COLO668 (cell line): ENCODE measurements around the gene MCC.

ENCODE experiments used
- DNase-seq: peaks from one replicate; lab custom pipeline; 2025; ENCODE audit not compliant: unreplicated experiment; lab: John Stamatoyannopoulos, UW

MCC gene

GRCh38 chr5:113062869-113063508, 425.3 kb downstream of the MCC start:
- no peak for DNase-seq

DNA sequence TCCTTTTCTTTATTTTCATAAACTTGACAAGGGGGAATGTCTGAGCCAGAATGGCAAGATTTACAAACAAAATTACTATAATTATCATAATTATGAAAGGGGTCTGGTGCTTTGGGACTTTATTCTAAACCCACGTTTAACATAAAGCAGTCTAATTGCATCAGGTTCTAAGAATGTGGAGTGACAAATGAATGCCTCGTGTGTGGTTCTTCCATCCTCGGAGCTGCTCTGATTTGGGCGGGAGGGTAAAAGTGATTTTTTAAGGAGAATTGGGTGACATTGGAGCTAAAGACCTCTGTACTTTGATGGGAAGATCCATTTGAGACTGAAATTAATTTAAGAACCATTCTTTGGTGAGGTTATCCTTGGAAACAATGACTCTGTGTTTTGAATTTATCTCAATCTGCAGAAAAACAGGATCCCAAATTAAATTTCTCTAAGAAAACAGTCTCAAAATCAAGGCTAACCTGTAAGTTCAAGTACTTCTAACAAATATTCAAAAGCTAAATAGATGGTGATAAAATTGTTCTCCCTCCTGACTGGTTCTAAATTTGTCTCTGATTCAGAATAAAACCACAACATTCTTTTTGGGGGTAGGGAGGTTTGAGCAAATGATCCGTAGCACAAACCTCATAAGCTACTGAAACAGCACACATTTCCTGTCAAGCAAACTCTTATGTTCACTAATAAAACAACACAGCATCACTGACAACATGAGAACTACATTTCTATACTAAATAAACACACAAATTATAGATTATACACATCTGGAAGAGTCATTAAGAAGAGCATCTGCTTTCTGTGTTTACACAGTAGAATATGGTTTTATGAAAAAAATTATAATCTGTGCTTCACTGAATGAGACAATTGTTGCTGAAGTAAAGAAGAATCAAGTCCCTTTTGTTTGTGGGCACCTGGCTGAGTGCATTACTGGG, 426.1 kb downstream of the MCC start:
- DNase-seq: no peak

DNA sequence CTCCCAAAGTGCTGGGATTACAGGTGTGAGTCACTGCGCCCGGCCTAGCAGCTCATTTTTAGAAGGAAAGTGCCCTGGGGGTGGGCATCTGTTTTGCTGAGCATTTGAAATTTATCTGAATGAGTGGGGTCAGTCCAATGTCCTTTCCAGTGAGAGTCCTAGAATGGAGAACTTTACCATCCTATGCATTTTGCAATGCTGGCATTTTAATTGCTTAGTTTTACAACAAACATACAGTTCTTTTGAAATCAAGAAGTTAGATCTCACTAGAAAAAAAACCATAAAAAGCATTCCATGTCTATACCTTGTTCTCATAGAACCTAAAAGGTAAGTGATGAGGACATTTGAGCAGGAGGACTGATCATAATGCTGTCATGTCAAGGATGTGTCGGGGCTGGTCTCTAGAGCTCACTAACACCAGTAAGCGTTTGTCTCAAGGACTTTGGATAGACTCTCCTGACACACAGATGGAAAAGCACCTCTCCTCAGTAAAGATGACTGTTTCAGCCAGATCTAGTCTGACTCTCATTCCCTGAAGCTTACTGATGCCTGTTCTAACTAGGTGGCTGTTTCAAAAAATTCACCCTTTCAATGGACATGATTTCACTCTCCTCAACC, 427.7 kb downstream of the MCC start:
- no peak for DNase-seq

DNA sequence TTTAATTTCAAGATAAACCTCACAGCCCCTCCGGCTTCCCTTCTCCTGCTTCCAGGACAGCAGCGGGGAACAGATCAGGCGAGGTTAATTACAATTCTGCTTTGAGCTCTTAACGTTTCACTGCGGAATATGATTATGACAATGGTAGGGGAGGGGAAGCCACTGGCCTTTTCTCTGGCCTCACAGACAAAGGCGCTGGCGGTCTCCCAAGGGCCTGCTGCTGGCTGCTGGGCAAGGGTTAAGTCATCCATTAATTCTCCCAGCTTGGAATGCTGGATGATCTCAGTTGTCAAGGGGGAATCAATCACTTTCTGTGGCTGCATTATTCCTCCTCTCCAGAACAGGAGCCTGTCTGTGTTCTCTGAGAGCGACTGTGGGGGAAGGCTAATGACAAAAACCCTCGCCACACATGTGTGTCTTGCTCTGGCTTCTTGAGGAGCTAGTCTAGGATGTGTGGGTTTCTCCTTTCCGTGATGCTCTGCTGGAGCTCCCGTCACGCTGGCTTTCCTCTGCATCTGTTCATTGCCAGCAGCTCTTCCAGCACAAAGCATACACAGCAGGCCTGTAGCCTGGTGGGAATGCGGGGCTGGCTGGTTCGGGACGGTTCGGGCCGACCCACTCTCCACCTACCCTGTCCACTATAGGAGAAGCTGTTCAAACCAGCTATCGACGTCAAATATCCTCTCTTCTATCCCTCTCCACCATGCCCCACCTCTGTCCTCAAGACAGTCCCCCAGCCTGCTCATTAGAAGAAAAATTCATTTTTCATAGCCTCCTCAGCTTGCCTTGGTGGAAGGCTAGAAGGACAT, 428.8 kb downstream of the MCC start:
- DNase-seq: peak; percentile 2

DNA sequence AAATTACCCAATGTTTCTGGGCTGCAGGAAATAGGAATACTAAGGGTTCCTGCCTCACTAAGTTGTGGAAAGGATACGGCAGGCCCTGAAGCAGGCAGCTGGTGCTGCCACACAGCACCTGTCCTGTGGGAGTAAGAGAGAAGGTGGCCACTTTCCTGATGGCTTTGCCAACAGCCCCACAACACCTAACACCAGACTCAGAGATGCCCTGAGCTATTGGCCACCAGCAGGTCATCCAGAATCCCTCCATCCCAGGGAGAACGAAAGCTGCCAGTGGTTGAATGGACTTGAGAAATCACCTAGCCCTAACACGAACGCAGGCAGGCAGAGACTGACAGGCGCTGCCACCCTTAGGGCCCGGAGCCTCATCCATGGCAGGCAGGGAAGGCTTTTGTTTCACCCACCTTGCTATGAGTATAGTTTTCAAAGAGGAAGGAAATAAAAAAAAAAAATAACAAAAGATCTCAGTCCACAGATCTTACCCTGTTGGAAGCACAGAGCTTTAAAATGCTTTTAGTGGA, 429.5 kb downstream of the MCC start:
- DNase-seq: no peak

DNA sequence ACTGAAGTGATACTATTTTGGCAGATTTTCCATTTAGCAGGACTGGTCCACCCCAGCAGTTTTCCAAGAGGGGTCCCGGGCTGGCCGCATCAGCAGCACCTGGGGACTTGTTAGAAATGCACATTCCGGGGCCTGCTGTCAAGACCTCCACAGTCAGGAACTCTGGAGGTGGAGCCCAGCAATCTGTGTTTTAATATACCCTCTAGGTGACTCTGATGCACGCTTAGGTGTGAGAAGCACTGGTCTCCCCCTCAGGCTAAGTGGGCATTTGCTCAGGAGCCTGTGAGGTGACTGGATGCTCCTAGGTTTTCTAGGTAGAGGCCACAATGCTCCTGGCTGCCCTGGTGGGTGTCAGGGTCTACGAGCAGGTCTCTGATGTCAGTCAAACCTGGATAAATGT, 430.0 kb downstream of the MCC start:
- DNase-seq: no peak

- DNase-seq: no peak
These were observed 430.7 kb downstream of the MCC start for GRCh38 chr5:113057557-113057984.

- no peak for DNase-seq
These were observed 431.3 kb downstream of the MCC start for GRCh38 chr5:113056988-113057387.

- DNase-seq: no peak
These were observed 433.4 kb downstream of the MCC start for GRCh38 chr5:113054899-113055298.

DNA sequence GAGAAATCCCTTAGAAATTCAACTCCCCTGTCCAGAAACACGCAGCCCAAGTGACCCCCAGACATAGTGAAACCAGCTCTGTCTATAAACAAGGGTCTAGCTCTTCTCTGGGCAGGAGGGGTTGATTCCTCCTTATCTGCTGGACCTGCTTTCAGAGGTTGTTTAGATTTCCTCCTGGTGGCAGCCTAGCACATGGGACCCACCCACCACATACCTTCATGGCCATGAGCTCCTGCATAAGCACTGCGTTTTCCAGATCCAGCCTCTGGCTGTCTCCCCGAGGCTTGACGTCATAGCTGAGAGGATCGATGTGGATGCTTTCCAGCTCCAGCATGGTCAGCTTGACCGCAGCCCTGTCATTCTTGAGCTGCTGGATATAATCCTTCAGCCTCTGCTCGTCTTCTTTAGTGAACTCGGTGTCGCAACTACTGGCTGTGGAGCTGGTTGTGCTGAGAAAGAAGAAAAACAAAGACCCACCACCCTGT, 434.7 kb downstream of the MCC start:
- DNase-seq: no peak

GRCh38 chr5:113052041-113052795, 436.0 kb downstream of the MCC start:
- no peak for DNase-seq

GRCh38 chr5:113050721-113051382, 437.4 kb downstream of the MCC start:
- DNase-seq: no peak

DNA sequence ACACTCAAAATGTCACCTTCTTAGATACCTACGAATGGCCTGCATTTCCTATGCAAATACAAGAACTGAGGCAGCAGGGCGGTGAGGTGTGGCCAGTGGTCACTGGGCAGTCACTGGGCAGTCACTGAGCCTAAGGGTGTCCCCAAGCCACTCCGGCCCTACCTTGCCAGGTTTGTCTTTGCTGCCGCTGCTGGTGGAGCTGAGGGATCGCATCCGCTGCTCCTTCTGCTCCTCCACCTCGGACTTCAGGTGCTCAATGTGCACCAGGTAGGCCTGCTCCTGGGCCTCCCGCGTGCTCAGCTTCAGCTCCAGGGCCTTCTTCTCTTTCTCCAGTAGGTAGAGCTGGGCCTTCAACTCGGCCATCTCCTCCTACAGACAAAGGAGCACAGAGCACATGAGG, 439.3 kb downstream of the MCC start:
- DNase-seq: no peak

DNA sequence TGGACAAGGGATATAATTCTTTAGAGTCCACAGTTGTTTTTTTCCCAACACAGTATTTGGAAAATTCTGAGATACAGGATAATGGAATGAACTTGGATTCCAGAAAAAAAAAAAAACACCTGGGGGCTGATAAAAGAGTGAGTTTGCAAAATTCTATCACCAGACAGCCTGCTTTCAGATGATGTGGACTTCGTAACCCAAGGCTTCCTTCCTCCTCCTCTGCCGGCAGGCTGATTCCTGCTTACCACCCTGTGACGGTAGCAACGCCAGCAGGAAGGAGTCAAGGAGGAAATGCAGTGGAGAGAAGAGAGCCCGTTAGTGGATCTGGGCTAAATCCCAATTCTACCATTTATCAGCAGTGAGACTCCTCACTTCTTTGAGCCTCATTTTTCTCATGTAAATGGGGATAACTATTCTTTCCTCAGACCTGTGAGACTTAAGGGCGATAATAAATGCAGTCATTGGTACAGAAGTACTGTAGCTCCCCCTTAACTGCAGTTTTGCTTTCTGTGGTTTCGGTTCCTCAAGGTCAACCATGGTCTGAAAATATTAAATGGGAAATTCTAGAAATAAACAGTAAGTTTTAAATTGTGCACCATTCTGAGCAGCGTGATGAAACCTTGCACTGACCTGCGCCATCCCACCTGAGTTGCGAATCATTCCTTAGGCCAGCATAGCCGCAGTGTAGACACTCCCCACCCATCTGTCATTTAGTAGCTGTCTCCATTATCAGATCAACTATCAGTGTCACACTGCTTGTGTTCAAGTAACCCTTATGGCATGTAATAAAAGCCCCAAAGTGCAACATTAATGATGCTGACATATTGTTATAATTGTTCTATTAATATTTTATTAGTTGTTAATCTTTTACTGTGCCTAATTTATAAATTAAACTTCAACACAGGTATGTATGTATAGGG, 440.3 kb downstream of the MCC start:
- DNase-seq: no peak

DNA sequence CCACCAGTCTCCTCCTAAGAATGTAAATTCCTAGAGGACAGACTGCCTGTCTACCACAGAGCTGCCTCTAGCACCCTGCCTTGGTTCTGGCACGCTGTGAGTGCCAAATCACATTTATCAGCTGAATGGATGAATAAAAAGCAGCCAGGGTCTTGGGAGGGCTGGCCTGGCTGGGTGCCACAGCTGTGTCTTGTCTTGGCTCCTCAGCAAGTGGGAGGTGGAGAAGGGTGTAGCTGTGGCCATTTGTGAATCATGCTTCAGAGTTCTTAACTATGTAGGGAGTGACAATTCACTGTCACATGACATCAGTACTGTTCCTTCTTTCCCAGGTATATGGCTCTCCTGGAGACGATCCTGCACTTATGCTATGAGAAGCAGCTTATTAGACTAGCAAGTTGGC, 441.0 kb downstream of the MCC start:
- no peak for DNase-seq

- DNase-seq: no peak
These were observed 443.3 kb downstream of the MCC start for GRCh38 chr5:113044776-113045465.

- no peak for DNase-seq
These were observed 444.7 kb downstream of the MCC start for GRCh38 chr5:113043491-113043931.
